ENCODE data around the gene SNF8.

SNF8 gene

GRCh38 chr17:48915459-48916282 lies 29.0 kb downstream of the SNF8 start:
- DNase-seq (ENCODE audit: low read depth): peak; percentile 35
- no peak for TF ChIP-seq MAX (IDR thresholded peaks at IDR 0.05; ENCODE audit: low read depth, low read length)
- no peak for TF ChIP-seq CTCF (IDR thresholded peaks at IDR 0.05; ENCODE audit: low read depth, low read length)
- no peak for TF ChIP-seq MYC (IDR thresholded peaks at IDR 0.05; ENCODE audit: low read depth, low read length)
- no peak for TF ChIP-seq POLR2A (IDR thresholded peaks at IDR 0.05; ENCODE audit: extremely low read depth, insufficient read length)
- H3K4me3 ChIP-seq (ENCODE audit: low read depth, low read length): no peak overlapping the region

GRCh38 chr17:48912476-48912875 lies 32.2 kb downstream of the SNF8 start:
- DNase-seq (ENCODE audit: low read depth): no peak
- H3K4me3 ChIP-seq (ENCODE audit: low read depth, low read length): no peak overlapping the region
- TF ChIP-seq MYC (IDR thresholded peaks at IDR 0.05; ENCODE audit: low read depth, low read length) (no peak), MAX (IDR thresholded peaks at IDR 0.05; ENCODE audit: low read depth, low read length) (no peak), CTCF (IDR thresholded peaks at IDR 0.05; ENCODE audit: low read depth, low read length) (no peak), POLR2A (IDR thresholded peaks at IDR 0.05; ENCODE audit: extremely low read depth, insufficient read length) (no peak)

DNA sequence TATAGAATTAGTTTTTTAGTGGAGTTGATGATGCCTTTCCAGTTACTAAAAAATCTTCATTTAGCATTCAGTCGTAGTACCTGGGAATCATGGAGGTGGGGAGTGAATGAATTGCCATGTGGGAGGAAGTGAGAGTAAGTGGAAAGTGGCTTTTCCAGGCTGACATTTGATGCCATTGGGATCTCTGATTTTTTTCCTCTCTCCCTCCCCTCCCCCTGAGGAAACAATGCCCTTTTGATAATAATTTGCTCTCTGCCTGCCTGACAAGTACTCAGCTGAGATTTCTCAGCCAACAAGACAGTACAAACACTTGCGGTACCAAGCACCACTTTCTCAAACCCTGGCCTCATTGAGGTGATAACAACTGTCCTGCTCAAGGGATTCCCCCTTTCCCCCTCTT lies 34.3 kb downstream of the SNF8 start:
- TF ChIP-seq CTCF (IDR thresholded peaks at IDR 0.05; ENCODE audit: low read depth, low read length) (no peak), POLR2A (IDR thresholded peaks at IDR 0.05; ENCODE audit: extremely low read depth, insufficient read length) (no peak), MAX (IDR thresholded peaks at IDR 0.05; ENCODE audit: low read depth, low read length) (no peak), MYC (IDR thresholded peaks at IDR 0.05; ENCODE audit: low read depth, low read length) (no peak)
- H3K4me3 ChIP-seq (ENCODE audit: low read depth, low read length): peak overlapping the region; percentile 91
- DNase-seq (ENCODE audit: low read depth): no peak

DNA sequence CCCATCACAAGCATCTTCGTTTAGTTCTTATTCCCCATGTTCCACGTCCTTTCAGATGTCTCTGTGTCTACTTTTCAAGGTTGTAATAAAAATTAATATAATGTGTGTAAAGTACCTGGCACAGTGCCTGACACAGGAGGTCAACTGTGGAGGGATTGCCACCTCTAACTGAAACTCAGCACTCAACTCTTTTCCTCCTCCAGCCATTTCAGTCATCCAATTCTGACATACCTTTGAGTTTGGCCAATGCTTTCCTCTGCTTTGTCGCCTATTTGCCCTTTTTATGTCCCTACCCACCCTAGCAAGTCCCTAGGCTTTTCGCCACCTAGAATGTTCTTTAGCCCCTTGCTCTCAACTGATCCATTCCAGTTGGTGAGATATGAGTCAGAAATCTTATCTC lies 34.9 kb downstream of the SNF8 start:
- TF ChIP-seq MYC (IDR thresholded peaks at IDR 0.05; ENCODE audit: low read depth, low read length) (no peak), POLR2A (IDR thresholded peaks at IDR 0.05; ENCODE audit: extremely low read depth, insufficient read length) (no peak), CTCF (IDR thresholded peaks at IDR 0.05; ENCODE audit: low read depth, low read length) (no peak), MAX (IDR thresholded peaks at IDR 0.05; ENCODE audit: low read depth, low read length) (no peak)
- peak overlapping the region; percentile 91 for H3K4me3 ChIP-seq (ENCODE audit: low read depth, low read length)
- DNase-seq (ENCODE audit: low read depth): no peak

DNA sequence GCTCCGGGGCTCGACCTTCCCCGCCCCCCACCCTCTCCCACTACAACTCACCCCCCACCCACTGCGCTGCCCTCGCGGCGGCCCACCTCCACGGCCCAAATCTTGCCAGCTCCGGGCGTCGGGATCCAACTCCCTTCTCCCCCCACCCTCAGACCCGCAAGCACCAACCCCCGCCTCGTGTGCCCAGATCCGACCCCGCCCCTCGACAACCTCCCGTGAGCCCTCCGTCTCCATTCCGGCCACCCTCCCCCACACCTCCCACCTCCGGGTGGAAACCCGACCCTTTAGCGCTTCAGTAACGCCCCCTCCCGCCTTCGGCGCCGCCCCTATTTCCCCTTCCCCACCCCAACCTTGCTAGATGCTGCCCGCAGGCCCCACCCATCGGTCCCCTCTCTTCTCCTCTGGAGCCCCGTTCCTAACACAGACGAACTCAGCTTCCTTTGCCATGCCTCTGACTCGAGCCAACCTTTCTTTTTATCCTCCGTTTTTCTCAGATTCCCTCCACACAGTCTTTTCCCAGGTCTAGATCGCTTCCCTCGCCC lies 35.7 kb downstream of the SNF8 start:
- TF ChIP-seq POLR2A (IDR thresholded peaks at IDR 0.05; ENCODE audit: extremely low read depth, insufficient read length) (no peak), MAX (IDR thresholded peaks at IDR 0.05; ENCODE audit: low read depth, low read length) (peak; percentile 53)
- H3K4me3 ChIP-seq (ENCODE audit: low read depth, low read length): peak overlapping the region; percentile 91
- DNase-seq (ENCODE audit: low read depth): peak; percentile 96
